Left cardiac atrium (tissue), 4 donors: Measurements from ENCODE around the gene GID8. TPM values are rescaled to one million over a fixed set of nuclear protein-coding genes. Genes with fewer than 3 reads are reported as not detected.

Experiments
- ATAC-seq, 2 donors: fragments of 200-7000 bp; cut with Tn5 transposase; one replicate each; pipeline ENCODE4 v1.9.1; 2020; ENCODE audit warnings: mild to moderate bottlenecking in 2 of 2, moderate library complexity in 2 of 2
- DNase-seq: peaks from one replicate; pipeline ENCODE4 v3.0.0-alpha.2; 2020
- intact Hi-C, 2 donors: fragments of 100-400 bp; cut with DNase I; formaldehyde crosslinking; loops; one replicate each; pipeline versions ENCODE4 v1.14.1 to v1.15.1; 2022 to 2023
- long read RNA-seq: library from polyadenylated mRNA; unstranded; transcript quantifications from one replicate; pipeline ENCODE4 v2.0.0, GENCODE V29; 2021
- total RNA-seq, 2 donors: library from RNA; stranded (reverse); fragmentation: NEBNext Ultra II Directional; extraction: Animal tissue kit (Norgen Biotek cat#: 25700); gene quantifications; one replicate each; pipeline ENCODE4 v1.2.1, GENCODE V29; 2021
- donor health status: DM: no; HTN: yes; CAD: no.
- donor health status: DM: no; HTN: yes; CAD: no; lungs with severe emphysema.
- donor health status: DM: yes; HTN: yes; CAD: no.
- donor health status: Dilated cardiomyopathy.

Gene GID8
- 10 to 100 TPM; 16.8 to 20.2 TPM for total RNA-seq
- long read RNA-seq, full-length matches to known transcripts = 26 of 37 reads
- long read RNA-seq, partial matches to known transcripts = 3 of 37 reads
- long read RNA-seq, other reads (novel, unspliced or antisense) = 8 of 37 reads

DNA sequence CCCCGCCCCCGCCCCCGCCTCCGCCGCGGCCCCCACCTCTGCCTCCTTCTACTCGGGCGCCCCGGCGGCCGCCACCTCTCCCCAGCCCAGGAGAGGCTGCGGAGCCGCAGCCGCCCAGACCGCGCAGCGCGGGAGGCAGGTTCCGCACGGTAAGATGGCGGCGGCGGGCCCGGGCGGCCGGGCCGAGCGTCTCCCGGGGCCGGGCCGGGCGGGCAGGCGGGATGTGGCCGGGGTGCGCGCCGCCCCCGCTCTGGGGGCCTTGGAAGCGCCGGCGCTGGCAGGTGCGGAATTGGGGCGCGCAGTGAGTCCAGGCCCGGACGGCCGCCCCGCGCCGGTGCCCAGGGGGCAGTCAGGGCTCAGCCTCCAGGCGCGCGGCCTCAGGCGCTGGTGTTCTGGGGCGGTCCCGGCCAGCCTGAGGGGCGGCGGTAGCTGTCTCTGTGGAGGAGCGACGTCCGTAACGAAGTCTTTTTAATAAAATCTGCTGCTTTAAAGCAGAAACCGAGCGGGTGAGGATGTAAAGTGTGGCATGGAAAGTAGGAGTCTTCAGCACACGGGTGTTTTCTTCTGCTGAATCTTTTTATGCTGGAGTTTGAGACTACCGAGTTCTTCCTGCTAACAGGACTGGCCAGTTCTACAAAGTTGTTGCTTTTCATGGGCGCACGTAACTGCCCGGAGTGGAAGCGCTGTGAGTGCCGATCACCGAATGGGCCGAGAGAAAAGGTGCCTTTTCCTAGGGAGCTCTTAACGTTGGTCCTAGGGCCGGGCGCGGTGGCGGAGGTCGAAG is at the start of gene GID8:
Gene GID8 (plus strand): TSS at position 43 of the 784 bp plus-strand sequence. CDS start 3,356 bp downstream, outside the sequence.
- DNase-seq (peak; percentile 48), ATAC-seq (peak; percentile 51 to 62)
- intact Hi-C loops = no loop called here

DNA sequence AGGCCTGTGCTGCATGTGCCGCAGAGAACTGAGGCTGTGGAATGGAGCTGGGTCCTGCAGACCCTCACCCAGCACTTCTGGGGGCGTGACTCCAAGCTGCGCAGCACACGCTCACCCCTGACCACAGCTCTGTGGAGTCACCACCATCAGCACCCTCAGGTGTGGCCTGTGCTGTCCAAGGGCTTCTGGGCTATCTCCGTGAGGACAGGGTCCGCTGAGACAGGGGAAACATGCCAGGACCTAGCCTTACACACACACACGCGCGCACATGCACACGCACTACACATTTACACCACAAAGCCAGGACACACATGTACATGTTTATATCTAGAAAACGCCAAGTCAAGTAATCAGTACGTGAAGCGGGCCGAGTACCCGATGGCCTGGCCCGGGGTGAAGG is 49.5 kb upstream of the GID8 start:
- intact Hi-C loops = no loop called here
- no peak for ATAC-seq
- no peak for DNase-seq

DNA sequence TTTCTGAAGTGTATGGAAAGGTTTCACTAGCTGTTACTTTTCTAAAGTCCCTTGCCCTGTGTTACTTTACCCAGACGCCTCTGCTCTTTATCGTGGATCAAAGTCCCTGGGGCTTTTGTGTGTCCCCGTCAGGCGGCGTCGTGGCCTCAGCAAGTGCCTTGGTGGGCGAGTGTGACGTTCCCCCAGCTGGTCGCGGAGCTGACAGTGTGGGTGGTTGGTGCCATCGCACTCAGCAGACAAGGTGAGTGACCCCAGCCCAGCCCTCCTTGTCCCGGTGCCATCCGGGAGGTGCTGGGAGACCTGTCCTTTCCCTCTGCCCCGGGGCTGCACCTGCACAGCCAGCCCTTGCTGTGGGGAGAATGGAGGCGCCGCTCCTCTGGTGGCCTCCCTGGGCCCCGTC is 49.0 kb upstream of the GID8 start:
- DNase-seq = no peak
- no peak for ATAC-seq
- intact Hi-C loops = no loop called here

DNA sequence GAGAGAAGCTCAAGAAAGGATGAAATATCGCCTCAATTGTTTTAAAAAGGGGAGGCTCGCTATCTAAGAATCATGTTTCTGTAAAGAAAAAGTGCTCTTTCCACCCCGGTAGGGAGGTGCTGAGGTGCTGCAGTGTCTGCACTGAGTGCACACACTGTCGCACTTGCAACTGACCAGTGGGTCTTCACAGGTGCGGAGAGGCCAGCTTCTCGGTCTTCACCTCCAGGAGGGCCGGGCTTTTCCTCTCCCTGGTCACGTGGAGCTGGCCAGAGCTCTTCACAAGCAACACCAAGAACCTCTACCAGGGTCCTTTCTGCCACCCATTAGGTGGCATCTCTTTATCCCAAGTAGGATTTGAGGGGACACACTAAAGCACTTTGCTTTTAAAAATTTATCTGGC is 48.5 kb upstream of the GID8 start:
- DNase-seq (no peak), ATAC-seq (no peak)
- intact Hi-C loops = no loop called here

DNA sequence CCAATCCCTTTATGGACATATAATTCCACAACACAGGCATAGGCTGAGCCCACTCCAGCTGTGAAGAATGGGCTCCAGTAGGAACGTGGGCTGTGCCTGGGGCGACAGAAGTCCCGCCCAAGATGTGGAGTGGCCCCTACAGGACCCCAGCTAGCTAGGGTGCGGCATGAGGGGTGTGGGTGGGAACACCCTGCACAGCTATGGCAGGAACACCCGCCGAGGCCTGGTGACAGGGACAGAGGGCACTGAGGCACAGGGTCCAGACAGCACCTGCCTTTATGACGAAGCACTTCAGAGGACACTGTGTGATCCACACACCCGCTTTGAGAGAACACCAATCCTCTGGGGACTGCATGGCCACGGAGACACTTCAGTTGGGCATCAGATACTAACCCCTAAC is 48.1 kb upstream of the GID8 start:
- ATAC-seq (no peak), DNase-seq (no peak)
- intact Hi-C loops = no loop called here

DNA sequence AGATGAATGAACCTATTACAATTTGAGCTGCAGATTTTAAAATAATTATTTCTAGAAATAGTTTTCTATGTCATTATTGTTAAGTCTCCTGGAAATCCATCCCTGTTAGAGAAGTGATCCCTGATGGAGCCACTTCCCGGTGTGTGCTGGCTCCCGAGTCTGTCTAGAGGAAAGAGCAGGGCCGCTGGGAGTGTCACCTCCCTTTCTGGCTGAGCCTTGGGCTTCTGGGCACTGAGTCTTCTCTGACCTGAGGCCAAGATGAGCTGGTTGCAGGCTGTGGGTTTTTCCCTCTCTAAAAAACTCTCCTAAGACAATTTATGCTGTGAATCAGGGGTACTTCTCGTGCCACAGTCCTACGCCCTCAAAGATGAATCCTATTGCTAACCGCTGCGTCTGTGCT is 47.5 kb upstream of the GID8 start:
- intact Hi-C loops = no loop called here
- DNase-seq (no peak), ATAC-seq (no peak)

DNA sequence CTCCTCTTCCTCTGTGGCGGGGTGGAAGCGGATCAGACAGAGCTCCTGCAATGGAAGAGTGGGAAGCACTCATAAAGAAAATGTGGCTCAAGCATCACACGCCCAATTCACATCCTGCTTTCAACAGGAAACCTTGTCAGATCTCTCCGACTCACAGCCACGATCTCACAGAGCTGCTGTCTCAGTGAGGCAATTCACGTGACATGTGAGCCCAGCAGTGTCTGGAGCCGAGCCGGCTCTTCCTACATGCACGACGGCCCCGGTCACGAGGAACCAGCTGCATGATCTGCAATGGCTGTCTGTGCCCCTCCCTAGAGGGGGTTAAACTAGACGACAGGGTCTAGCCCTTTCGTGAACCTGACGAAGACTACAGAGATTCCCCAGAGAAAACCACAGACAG is 46.8 kb upstream of the GID8 start:
- DNase-seq (no peak), ATAC-seq (no peak)
- intact Hi-C loops = no loop called here

DNA sequence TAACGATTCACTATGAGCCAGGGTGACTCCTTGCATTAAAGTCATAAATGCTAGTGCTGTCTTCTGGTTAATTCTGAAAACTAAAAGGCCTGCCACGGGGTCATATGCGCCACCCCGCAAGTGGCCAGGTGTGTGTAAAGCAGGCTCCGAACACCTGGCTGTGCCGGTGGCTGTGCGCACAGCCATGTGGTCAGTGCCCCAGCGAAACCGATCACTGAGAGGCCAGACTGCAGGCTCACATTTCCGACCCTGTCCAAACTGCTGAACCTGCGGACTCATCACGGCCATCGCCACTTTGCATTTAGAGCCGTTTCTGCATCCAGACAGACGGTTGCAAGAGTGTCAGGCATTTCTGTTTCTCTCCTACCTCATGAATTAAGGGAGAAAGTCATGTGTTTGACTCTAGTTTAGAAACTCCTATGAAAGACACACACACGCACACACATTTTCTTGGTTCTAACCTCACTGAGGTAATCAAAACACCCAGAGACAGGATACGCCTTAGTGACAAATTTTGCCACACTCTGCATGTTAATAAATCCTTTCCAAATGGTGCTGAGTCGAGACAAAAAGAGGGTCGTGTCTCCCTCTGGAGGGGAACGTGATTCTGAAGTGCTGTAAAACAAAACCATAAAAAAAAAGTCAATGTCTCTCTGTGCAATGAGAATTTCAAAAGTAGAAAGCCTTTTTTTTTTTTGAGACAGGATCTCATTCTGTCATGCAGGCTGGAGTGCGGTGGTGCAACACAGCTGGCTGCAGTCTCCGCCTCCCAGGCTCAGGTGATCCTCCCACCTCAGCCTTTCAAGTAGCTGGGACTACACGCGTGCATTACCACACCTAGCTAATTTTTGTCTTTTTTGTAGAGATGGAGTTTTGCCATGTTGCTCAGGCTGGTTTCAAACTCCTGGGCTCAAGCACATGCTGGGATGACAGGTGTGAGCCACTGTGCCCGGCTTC is 45.3 kb upstream of the GID8 start:
- ATAC-seq (no peak), DNase-seq (no peak)
- intact Hi-C loops = no loop called here

DNA sequence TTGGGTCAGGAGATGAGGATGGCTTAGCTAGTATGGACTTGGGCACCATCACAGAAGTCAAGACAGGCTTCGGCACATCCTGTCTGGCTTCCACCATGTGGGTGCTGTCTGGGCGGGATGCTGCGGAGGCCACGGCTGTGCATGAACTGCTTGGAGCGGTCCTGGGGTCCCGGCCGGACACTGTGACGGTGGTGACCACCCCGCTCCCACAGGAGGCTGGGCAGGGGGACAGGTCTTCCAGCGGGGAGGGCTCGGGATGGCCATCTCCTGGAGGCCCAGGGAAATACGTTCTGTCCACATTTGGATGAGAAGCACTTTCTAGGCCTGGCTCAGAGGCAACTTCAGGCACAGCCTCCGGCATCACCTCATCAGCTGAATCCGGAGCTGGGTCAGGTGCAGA is 44.2 kb upstream of the GID8 start:
- intact Hi-C loops = no loop called here
- no peak for ATAC-seq
- DNase-seq = no peak

DNA sequence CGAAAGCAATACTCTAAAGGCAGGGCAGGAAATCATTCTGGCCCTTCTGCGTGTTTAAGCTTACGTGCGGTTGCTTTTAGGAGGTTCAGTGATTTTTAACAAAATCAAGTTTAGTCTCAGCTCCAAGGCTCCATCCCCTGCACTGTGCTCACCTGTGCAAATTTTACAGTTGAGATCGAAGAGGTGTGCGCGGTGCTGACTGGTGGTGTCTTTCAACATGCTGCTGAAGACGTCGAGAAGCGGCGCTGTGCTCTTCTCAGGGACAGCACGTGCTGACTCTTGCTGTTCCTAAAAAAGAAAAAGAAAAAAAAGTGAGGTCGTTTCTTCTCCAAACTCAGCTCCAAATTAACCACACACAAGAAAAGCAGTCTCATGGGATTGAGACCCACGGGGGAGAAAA is 43.7 kb upstream of the GID8 start:
- intact Hi-C loops = no loop called here
- no peak for DNase-seq
- no peak for ATAC-seq

DNA sequence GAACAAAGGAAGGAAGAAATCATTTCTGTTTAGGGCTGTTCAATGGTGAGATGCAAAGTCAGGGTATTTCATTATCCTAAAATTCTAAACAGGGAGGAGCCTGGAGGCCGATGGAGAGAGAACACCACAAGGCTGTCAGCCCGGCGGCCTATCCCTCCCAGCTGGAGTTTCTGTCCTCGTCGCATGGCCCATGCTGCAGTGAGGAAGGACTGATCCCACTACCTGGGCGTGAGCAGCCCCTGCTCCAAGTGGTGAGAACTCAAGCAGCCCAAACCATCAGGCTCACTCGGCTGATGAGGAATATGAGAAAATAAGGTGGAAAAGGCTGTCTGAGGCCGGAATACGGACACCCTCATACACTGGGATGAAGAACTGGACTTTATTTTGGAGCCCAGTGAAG is 42.4 kb upstream of the GID8 start:
- intact Hi-C loops = no loop called here
- ATAC-seq (no peak), DNase-seq (peak; percentile 5)

DNA sequence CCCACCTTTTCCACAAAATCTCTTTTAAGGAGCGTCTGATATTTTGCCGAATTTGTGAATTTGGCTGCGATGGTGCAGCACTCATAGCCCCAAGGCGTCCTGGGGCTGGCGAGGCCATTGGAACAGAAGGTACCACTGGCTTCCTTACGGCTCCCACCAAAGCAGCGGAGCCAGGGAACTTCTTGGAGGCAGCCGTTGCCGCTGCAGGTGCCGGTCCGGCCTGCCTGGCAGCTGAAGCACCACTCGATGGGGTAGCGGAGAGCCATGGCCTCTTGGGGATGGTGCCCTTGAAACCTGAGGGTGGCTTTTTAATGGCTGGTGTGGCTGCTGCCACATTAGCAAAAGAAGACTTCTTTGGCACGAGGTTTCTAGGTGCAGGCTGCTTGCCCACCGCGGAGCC is 41.4 kb upstream of the GID8 start:
- intact Hi-C loops = no loop called here
- DNase-seq = peak; percentile 16
- no peak for ATAC-seq

DNA sequence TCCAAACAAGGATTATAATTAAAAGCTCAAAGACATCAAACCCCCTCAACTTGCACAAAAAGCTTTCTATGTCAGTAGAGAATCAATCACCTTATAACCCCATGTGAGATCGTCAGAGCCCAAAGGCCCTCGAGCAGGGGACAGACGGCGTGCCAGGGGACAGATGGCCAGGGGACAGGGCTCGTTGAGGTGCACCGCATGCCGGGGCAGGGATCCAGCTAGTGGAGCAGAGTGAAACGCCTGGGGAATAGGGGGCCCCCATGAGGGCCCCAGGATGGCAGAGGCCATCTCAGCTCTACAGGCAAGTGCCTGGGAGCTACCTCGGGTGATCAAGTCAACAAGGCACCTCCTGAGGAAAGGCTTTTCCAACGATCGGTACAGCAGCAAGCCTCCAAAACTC is 40.3 kb upstream of the GID8 start:
- intact Hi-C loops = no loop called here
- no peak for ATAC-seq
- peak; percentile 12 for DNase-seq

DNA sequence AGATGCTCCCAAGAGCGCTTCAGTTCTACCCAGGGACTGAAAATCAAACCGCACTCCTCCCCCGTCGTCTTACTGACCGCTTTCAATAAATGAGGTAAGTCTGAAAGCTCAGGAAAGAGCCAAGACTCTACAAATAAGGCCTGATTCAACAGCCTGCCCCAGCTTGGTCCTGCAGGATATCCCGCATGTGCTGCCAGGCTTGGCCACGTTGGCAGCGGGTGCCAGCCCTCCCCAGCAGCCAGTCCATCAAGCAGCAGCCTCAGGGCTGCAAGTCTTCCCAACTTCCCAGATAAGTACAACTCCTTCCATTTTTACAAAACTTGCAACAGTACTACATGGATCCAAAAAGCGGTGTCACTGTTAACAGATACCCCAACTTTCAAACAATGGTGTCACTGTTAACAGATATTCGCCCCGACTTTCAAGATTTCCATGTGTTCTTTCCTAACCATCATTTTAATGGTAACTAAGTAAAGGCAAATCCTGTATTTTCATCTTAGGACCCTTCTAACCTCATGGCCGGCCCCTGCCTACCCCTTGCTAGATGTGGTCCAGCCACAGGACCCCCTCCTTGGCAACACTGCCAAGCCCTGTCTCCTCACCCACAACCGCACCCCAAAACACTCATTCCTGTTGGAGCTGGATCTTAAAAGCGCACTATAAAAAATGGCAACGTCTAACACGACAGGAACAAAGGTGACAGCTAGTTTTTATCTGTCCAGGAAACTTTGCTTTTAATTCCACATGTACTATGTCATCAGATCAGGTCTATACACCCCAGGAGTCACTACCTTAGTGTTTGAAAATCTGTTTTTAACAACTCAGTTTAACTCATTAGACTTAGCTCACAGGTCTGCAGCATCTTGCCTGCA is 39.6 kb upstream of the GID8 start:
- intact Hi-C loops = no loop called here
- DNase-seq (peak; percentile 12), ATAC-seq (no peak)

DNA sequence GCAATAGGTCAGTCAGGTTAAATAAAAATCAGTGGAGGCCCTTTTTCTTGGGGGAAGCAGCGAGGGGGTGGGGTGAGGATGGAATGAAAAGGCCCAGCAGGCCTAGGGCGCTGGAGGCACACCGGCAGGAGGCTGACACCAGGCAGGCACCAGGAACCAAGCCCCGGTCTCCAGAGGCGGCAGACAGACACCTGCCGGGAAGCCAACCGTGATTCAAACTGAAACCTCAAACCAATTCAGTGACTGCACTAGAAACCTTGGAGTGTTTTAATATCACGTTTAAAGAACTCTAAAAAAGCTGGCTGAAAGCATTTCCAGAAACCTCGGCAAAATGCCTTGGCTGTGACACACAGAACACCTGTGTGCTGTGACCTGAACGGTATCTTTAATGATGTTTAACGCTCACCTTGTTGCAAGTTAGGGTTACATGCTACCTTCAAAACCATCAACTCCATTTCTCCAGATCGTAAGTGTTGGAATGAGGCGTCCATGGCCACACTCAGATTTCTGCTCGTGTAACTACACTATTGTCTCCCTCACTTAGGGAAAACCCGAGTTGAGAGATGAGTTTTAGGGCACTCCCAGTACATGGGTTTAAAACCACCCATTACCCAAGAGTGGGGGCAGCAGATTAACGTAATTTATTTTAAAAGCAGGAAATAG is 38.8 kb upstream of the GID8 start:
- DNase-seq = no peak
- intact Hi-C loops = no loop called here
- ATAC-seq = no peak

DNA sequence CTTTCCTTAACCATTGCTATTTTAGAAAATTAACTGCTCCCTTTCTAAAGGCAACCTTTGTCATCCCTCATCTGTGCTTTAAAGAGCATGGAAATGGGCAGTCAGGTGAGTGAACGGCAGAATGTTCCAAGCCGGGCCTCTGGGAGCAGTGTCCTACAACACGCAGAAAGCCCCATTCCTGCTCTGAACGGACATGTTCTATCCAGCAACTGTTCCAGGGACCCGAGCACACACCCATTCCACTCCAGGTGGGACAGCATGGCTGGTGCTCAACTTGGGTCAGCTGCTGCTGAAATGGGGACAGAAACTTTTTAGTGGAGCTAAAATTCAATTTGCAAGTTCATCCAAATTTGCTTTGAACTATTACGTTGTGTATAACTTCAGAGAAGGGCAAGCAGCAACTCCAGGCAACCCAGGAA is 38.3 kb upstream of the GID8 start:
- intact Hi-C loops = loop anchor here in 1 of 2 donors (1.0 kb wide), 1 partner anchor 110 kb away; no protein-coding TSS in a partner anchor
- ATAC-seq (peak; percentile 44 to 45), DNase-seq (no peak)

DNA sequence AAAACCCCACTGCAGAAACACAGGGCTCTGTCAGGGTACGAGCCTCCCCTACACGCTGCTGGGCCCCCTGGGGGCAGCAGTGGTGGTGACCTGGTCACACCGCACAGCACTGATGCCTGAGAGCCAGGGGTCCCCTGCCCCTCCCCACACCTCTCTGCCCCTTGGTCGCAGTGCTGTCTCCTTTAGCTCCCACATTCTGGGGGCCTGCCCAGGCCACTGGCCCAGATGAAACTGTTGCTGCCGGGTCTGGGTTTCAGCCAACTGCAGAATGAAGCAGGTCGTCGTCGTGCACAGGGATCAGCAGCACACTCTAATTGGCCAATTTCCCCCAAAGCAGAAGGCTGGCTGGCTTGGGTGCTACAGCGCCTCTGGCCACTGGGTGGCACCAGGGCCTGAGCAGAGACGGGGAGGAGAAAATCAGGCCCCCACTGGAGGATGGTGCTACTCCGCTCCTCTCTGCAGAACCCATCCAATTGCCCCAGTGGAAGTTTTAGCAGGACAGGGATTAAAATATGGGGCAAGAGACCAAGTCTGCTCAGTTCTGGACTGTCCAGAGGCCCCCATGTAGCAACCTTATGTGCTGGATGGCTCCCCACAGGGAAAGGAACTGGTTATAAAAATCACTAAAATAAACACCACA is 37.8 kb upstream of the GID8 start:
- intact Hi-C loops = loop anchor here in 1 of 2 donors (1.0 kb wide), 1 partner anchor 109 kb away; no protein-coding TSS in a partner anchor
- ATAC-seq (peak; percentile 92 to 96), DNase-seq (peak; percentile 73)
